GM23248 (cell line): ENCODE measurements around the gene CPAMD8.

Source experiments
- EZH2 ChIP-seq: fragments of 200-600 bp; sonication (generic); IDR thresholded peaks from 2 replicates; pipeline ENCODE4 v1.6.1; 2018; ENCODE audit warnings: antibody characterized with exemption, mild to moderate bottlenecking; ENCODE audit not compliant: insufficient read depth, poor library complexity, severe bottlenecking
- EZH2phosphoT487 ChIP-seq: fragments of 200-600 bp; sonication (generic); IDR thresholded peaks from 2 replicates; pipeline ENCODE4 v1.6.1; 2018; ENCODE audit warnings: antibody characterized with exemption, moderate library complexity, mild to moderate bottlenecking, low read depth; ENCODE audit not compliant: insufficient read depth

GRCh38 chr19:17069193-17069592, 42.6 kb upstream of the CPAMD8 start:
- no peak for TF ChIP-seq EZH2phosphoT487
- TF ChIP-seq EZH2 = no peak
